NCI-H82 treated with DMSO at 0.1 percent for 48 hours (cell line): ENCODE measurements around the gene BRD4.

Source experiments
- DNase-seq: peaks from one replicate; lab custom pipeline; 2025; ENCODE audit not compliant: unreplicated experiment; lab: John Stamatoyannopoulos, UW

The BRD4 gene

DNA sequence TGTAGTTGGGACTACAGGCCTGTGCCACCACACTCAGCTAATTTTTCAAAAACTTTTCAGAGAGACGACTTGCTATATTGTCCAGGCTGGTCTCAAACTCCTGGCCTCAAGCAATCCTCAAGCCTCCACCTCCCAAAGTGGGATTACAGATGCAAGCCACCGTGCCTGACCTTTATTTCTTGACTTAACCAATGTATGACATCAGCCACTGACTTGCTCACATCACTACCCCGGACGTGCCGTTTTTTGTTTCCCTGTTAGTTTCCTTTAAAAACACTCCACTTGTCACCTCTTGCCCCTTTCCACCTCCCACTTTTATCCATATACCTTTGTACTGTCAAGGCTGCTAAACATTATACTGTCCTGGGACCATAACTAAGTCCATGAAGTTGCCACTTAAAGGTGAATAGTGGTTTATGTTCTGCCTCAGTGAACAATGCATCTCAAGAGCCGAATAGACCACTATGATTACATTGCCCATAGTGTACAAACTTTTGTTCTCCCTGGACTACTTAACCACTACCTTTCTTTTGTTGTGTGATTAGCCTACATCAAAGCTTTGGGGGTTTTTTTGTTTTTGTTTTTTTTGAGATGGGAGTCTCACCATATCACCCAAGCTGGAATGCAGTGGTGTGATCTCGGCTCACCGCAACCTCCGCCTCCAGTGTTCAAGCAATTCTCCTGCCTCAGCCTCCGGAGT, 97.8 kb downstream of the BRD4 start:
- DNase-seq: no peak

DNA sequence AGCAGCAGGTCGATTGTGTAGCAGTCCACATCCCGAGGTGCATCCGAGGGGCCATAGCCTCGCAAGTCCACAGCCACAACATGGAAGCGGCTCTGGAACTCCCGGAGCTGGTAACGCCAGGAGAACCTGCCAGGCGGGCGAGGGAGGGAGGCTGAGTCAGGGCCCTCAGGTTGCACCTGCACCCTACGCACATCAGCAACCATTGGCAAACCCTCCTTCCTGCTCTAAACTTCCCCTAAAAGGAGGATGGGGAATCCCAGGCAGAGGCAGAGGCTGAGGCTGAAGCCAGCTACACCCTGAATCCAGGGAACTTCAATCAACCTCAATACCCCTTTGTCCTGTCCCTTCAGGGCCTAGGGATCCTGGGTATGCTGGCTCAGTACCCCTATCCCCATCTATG, 101.1 kb downstream of the BRD4 start:
- DNase-seq: no peak

DNA sequence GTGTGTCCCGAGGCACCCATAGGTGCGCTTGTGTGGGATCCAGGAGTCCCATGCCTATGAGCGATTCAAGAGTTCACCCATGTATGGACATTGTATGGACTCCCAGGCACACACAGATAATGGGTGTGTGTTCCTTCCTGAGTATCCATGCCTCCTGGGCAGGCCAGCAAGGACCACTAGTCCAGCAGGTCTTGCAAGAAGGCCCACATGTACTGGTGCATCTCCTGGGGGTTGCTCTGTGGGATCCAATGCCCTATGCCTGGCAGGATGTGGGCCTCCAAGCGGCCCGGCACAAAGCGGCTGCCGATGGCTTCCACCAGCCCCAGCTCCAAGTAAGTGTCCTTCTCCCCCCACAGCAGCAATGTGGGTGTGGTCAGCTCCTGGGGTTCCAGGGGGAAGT, 105.1 kb downstream of the BRD4 start:
- no peak for DNase-seq

DNA sequence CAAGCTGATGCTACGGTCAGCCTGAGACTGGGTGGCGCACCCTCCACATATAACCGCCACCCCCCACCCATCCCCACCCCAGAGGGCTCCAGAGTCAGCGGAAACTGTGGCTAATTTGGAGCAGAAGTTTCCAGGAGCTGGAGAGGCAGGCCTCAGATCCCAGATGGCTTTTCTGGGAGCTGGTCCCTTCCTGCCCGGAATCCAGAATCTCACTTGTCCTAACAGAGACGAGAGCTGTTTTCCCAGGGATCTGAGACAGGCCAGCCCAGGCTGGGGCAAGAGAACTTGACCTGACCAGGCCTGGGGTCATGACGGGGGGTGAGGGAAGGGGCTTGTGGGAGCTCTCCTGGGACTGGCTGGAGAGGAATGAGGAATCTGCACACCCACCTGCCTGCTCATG, 106.6 kb downstream of the BRD4 start:
- no peak for DNase-seq

DNA sequence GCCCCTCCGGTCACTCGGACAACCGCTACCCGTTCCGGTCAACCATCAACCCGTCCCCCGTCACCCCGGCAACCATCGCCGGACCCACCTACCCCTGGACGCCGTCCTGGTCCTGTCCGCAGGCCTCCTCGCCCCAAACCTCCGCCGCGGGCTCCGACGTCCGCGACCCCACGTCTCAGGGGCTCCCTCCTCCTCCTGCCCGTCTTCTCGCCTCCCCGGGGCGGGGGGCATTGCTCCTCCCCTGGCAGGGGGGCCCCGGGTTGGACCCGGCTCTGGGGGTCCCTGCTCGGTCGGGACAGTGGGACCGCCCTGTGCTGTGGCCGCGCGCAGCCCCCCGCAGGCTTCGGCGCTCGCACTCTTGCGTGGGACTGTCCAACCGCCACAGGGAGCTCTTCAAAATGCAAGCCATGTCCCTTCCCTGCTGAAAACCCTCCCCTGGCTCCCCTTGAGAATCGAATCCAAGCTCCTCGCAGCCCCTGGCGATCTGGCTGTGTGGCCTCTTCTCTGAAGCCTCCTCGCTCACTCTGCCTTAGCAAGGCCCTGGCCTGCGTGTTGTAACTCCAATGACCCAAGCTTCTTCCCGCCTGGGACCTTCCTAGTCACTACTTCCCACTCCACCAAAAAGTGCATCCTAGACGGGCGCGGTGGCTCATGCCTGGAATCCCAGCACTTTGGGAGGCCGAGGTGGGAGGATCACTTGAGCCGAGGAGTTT, 108.5 kb downstream of the BRD4 start:
- no peak for DNase-seq

DNA sequence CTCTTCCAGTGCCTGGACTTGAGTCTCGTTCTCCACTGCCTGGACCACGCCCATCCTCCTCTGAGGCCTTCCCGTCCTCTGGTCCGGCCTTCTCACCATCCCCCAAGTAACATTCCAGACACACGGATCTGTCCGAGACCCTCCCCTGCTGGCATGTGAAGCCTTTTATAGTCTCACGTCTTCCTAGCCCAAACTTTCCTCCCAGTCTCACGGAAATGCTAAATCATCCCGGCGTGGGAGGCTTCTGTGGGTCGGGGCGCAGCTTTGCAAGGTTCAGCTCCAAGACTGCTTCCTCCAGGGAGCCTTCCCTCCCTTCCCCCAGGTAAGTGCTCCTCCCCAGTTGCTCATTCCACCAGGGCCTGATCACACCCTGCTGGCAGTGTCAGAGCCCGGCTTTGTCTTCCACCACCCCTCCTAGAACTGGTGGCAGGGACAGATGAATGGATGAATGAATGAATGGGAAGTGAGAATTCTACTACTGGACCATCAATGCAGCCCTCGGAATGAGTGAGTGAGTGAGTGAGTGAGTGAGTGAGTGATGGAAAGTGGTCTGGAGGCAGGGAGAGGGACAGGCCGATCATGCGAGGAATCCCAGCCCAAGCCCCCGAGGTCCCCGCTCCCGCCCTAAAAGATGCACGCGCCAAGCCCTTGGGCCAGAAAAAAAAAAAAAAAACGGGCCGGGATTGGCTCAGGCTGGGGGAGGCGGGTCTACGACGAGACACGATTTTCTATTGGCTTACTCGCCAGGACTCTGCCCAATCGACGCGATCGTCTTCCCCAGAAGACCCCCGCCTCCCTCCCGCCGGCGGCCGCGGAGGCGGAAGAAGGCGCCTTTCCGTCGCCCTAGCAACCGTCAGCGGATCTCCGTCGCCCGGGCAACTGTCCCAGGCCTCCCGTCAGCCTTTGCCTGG, 109.3 kb downstream of the BRD4 start:
- DNase-seq: peak; percentile 93

DNA sequence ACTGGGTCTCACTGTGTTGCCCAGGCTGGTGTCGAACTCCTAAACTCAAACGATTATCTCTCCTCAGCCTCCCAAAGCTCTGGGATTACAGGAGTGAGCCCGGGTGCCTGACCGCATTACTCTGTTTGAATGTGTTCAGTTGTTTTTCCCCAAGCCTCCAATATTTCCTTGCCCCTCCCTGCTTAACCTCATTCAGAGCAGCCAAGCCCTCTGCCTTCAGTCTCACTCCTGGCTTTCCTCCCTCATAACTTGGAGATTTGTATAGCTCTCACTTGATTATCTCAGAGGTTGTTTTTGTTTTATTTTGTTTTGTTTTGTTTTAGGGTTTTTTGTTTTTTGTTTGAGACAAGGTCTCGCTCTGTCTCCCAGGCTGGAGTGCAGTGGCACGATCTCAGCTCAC, 111.5 kb downstream of the BRD4 start:
- no peak for DNase-seq

DNA sequence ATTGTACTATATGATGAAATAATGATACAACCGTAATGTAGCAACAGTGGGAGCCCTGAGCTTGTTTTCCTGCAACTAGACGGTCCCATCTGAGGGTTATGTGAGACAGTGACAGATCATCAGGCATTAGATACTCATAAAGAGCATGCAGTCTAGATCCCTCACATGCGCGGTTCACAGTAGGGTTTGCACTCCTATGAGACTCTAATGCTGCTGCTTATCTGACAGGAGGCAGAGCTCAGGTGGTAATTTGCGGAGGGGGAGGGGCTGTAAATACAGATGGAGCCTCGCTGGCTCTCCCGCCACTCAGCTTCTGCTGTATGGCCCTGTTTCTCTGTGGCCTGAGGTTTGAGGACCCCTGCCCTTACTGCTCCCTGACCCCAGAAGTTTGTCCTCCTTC, 113.8 kb downstream of the BRD4 start:
- DNase-seq: peak; percentile 27

DNA sequence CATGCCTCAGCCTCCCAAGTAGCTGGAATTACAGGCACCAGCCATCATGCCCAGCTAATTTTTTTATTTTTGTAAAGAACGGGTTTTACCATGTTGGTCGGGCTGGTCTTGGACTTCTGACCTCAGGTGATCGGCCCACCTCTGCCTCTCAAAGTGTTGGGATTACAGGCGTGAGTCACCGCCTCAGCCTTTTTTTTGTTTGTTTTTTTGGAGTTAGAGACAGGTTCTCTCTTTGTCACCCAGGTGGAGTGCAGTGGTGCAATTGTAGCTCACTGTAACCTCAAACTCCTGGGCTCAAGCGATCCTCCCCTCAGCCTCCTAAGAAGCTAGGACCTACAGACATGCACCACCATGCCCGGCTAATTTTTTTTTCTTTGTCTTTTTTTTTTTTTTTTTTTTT, 116.0 kb downstream of the BRD4 start:
- no peak for DNase-seq

DNA sequence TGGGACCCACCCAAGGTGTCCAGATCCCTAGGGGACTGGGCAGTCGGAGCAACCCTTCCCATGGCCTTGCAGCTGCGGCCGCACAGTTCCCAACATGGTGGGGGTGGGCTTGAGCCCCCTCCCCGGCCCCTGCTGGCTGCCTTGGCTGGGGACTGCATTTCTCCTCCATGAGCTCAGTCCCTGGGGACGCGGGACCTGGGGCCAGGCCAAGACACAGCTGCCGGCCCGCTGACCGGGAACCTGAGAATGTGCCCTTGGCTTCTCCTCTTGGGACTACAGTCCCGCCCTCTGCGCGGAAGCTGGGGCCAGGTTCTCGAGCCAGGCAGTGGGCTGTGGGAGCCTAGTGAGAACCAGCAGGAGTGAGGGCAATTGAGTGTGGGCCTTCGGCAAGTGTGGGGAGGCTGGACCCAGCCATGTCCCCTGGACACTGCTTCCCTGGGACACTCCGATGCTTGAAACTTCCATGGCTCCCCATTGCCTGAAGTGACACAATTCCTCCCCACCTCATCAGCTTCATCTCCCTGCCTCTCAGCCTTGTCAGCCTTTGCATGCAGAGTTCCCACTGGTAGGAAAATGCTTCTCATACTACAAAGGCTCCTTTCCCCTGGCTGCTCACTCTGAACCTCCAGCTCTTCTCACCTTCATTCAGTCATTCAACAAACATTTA, 118.5 kb downstream of the BRD4 start:
- no peak for DNase-seq

DNA sequence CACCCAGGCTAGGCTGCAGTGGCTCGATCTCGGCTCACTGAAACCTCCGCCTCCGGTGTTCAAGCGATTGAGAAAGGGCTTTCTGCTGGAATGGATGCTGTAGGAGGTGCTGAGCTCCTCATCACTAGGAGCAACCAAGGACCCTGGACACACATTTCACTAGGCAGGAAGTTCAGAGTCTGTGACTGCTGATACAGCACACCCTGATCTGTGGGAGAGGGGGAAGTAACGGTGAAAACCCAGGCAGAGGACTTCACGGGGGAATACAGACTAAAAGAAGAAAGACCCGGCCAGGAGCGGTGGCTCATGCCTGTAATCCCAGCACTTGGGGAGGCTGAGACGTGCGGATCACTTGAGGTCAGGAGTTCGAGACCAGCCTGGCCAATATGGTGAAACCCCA, 119.6 kb downstream of the BRD4 start:
- no peak for DNase-seq

DNA sequence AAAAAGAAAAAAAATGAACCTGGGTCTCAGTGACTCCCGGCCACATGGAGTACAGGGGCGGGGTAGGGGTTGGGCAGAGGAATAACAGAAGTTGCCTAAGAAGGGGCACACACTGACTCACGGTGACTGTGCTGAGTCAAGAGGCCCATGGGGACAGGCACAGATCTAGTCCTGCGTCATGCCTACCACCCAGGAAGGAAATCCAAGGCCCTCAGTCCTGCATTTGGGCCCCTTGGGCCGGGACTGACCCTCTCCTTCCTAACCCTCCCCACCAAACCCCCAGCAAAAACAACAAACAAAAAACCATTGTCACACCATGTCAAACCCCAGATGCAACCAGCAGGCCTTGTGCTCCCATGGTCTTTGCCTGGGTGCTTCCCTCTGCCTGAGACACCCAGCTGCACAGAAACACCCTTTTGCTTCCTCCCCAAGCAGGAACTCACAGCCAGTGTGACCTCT, 122.0 kb downstream of the BRD4 start:
- DNase-seq: no peak

DNA sequence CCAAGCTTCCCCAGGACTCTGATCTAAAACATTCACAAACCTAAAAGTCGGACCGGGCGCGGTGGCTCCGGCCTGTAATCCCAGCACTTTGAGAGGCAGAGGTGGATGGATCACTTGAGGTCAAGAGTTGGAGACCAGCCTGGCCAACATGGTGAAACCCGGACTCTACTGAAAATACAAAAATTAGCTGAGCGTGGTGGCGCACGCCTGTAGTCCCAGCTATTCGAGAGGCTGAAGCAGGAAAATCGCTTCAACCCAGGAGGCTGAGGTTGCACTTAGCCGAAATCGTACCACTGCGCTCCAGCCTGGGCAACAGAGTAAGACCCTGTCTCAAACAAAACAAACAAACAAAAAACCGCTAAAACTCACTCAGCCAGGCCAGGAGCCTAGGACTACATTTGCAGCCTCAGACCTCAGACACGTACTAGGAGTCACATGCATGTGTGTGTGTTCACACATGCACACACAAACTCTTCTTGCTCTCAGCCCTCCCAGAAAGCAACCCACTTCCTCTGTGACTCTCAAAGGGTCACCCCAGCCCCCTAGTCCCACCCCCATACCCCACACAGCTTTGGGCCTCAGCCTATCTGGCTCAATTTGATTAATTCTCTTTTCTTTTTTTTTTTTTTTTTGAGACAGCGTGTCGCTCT, 130.8 kb downstream of the BRD4 start:
- DNase-seq: no peak

DNA sequence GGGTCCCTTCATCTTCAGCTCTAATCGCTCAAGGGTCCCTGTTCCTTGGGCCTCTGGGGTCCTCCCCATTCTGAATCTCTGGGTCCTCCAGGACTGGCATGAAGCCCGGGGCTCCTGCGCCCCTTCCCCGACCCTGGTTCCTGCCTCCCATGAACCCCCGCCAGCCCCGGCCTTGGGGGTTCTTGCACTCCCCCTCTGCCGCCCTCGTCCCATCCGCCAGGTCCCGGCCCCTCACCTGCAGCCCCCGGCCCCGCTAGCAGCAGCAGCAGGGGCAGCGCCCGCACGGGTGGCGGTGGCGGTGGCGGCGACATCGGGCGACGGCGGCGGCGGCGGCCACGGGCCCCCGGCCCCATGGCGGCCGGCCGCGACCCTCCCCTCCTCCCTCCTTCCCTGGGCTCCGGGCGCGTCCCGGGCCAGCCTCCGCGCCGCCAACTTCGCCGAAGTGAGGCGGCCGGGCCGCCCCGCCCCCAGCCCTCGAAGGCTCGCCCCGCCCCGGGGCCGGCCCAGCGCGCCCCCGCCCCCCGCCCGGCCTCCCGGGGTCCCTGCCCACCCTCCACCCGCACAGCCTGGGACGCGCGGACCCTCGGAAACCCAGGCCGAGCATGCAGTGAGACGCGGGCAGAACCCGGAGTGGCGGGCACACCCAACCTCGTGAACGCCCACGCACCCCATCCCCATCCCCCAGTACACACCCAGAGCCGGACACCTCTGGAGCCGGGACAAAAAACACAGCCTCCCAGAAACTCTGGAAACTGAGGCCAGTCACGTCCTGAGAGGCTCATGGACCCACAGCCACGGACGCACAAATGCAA, 131.6 kb downstream of the BRD4 start, which contains the start of gene NOTCH3:
Gene NOTCH3 (minus strand): TSS at position 443 of the 812 bp plus-strand sequence. CDS start 90 bp downstream, at position 353.
- no peak for DNase-seq

DNA sequence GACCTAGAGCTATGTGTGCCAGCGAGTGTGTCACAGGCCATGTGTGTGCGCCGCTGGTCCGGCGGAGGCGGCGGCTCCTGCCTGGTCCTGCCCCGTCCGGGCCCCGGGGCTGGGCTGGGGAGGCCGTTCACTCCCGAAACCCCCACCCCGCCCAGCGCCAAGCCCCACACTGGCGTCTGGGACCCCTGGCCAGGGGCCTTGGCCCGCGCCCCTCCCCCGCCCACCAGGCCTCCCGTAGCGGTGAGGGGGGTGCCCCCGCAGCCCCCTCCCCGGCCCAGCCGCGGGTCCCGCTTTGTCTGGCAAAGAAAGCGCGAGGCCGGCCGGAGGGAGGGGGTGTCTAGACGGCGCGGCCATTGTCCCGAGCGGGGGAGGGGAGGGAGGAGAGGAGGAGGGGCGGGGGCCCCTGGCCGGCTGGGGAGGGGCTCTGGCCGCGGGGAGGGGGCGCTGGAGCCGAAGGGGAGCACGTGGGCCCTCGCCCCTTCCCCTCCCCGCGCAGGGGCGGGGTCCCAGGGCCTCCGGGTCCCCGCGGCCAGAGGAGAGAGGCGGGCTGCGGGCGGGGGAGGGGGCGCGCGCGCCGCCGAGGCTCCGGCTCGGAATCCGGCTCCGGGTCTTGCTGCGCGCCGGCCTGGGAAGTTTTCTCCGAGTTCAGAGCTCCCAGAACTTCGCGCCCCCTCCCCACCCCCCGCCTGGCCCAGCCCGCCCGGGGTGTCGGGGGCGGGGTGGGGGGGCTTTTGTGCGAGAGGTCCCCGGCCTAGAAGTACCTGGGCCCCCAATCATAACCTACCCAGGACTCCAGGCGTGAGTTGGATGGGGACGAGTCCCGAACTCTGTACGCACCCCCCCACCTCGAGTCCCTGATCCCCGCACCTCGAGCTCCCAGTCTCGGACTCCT, 132.4 kb downstream of the BRD4 start:
- DNase-seq: no peak

DNA sequence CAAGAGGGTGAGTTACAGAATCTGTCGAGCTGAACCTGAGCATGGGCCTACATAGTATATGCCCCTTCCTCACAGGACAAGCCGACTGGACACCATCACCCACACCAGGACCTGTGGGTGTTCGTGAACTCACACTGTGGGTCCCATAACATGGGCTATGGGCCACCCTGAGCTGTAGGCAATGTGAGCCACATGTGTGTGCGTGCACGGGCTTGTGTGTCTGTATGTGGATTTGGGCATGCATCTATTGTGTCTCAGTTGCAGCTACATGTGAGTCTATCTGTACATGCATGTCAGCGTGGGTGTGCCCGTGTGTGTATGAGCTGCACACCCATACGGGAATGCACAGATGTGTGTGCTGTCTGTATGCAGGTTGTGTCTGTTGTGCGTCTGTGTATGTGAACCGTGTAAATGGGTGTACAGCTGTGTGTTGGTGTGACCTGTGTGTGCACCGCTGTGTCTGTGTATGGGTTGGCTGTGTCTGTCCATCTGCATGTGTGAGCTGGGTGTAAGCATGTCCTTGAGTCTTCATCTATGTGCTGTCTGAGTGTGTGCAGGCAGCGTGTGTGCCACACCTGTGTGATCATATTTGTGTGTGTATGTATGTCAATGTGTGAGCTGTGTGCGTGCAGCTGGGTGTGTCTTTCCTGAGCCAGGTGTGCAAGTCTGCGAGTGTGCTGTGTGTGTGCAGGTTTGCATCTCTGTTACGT, 133.2 kb downstream of the BRD4 start:
- no peak for DNase-seq

DNA sequence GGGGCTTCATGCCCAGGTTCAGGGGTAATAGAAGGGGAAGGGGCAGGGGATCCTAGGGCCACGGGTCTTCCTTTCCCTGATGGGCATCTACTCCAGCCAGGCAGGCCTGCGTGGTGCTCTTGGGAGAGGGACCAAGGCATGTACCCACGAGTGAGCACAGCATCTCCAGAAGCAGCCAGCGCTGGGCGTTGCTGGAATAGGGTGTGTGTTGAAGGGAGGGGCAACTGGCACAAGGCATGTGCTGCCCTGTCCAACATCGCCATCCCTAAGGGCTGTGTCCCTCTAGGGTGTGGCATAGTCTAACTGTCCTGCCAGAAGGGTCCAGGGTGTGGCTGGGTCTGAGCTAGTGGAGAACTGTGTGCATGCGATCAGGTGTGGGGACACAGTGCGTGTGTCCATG, 134.4 kb downstream of the BRD4 start:
- no peak for DNase-seq
